GM12878 (cell line): ENCODE data around the gene NAV2. TPM values are rescaled to one million over a fixed set of nuclear protein-coding genes. Genes with fewer than 3 reads are reported as not detected.

ENCODE experiments used
- ATAC-seq: fragments of 200-7000 bp; cut with Tn5 transposase; 3 replicates; pipeline ENCODE4 v1.9.1; 2020; ENCODE audit warnings: mild to moderate bottlenecking, moderate library complexity
- BruUV-seq: library from RNA; stranded (reverse); fragments of 400-500 nt; replicated peaks from 2 replicates; lab custom pipeline; 2021; lab: Mats Ljungman, UMichigan
- CTCF ChIA-PET: fragments of 300-600 bp; sonication (Branson Sonifier 250); formaldehyde crosslinking; extraction: SDS; loops from one replicate; lab custom pipeline; 2021; ENCODE audit warnings: inconsistent platforms; lab: Yijun Ruan, JAX
- POLR2A ChIA-PET: fragments of 350-600 bp; formaldehyde crosslinking; extraction: SDS; loops from one replicate; lab custom pipeline; 2021; ENCODE audit warnings: inconsistent platforms; lab: Charles Lee
- RAD21 ChIA-PET: fragments of 300-600 bp; sonication (Branson Sonifier 250); formaldehyde crosslinking; loops from one replicate; lab custom pipeline; 2023; ENCODE audit warnings: antibody characterized with exemption; ENCODE audit not compliant: unreplicated experiment; lab: Charles Lee
- SMC1A ChIA-PET: fragments of 300-600 bp; sonication (Branson Sonifier 250); formaldehyde crosslinking; loops from one replicate; lab custom pipeline; 2023; ENCODE audit not compliant: unreplicated experiment, uncharacterized antibody; lab: Charles Lee
- DNase-seq: peaks from one replicate; pipeline ENCODE4 v3.0.0-alpha.2; 2011; ENCODE audit warnings: low read depth, low spot score
- FAIRE-seq: peaks from 3 replicates; lab custom pipeline; 2011; peaks lifted over from hg19 to GRCh38; lab: Jason Lieb, UNC
- H2AFZ ChIP-seq: 2 replicates; pipeline ENCODE4 v1.6.0; 2011; ENCODE audit warnings: low read depth, low read length, control low read depth; ENCODE audit not compliant: control insufficient read depth
- H3K27ac ChIP-seq: 2 replicates; pipeline ENCODE4 v1.5.1; 2011; ENCODE audit warnings: control low read depth; ENCODE audit not compliant: control insufficient read depth, insufficient read depth
- H3K27me3 ChIP-seq, 2 experiments: replicated peaks in 1 of 2; 2 replicates each; pipeline versions ENCODE4 v1.6.0 to v1.6.1; 2011; ENCODE audit warnings: low read length in 1 of 2; ENCODE audit not compliant: control insufficient read depth in 2 of 2, insufficient read depth in 2 of 2
- H3K36me3 ChIP-seq, 2 experiments: 2 replicates each; pipeline ENCODE4 v1.5.1; 2011; ENCODE audit warnings: low read length in 1 of 2; ENCODE audit not compliant: control insufficient read depth in 2 of 2, insufficient read depth in 2 of 2
- H3K4me1 ChIP-seq: 2 replicates; pipeline ENCODE4 v1.6.1; 2011; ENCODE audit warnings: mild to moderate bottlenecking, low read length, moderate library complexity, mixed read lengths; ENCODE audit not compliant: control insufficient read depth, insufficient read depth
- H3K4me2 ChIP-seq: 2 replicates; pipeline ENCODE4 v1.6.0; 2011; ENCODE audit warnings: control low read depth; ENCODE audit not compliant: control insufficient read depth, insufficient read depth
- H3K4me3 ChIP-seq: fragments of 200-600 bp; sonication (generic); 2 replicates; pipeline ENCODE4 v1.5.1; 2016
- H3K79me2 ChIP-seq: 2 replicates; pipeline ENCODE4 v1.6.0; 2011; ENCODE audit warnings: low read length; ENCODE audit not compliant: control insufficient read depth, insufficient read depth
- H3K9ac ChIP-seq: 2 replicates; pipeline ENCODE4 v1.8.0; 2011; ENCODE audit warnings: low read length, control low read depth, mixed read lengths; ENCODE audit not compliant: control insufficient read depth, insufficient read depth
- H3K9me3 ChIP-seq: replicated peaks from 3 replicates; pipeline ENCODE4 v1.5.1; 2011; ENCODE audit warnings: mild to moderate bottlenecking, low read length; ENCODE audit not compliant: control insufficient read depth, insufficient read depth
- H4K20me1 ChIP-seq: 2 replicates; pipeline ENCODE4 v1.6.0; 2011; ENCODE audit not compliant: control insufficient read depth, insufficient read depth
- CEBPB ChIP-seq, 2 experiments: fragments of 150-350 bp in 1 of 2; IDR thresholded peaks; 2 replicates each; pipeline ENCODE4 v1.6.1; 2012 to 2014; ENCODE audit warnings: low read depth in 2 of 2, low read length in 2 of 2, borderline replicate concordance in 1 of 2, inconsistent platforms in 1 of 2
- SMARCA5 ChIP-seq: fragments of 450-650 bp; IDR thresholded peaks from 2 replicates; pipeline ENCODE4 v1.6.1; 2017; ENCODE audit warnings: mild to moderate bottlenecking
- WGBS: methylation state at CpG from one replicate; pipeline ENCODE4 v1.1.6; 2016; ENCODE audit warnings: low lambda C conversion rate; ENCODE audit not compliant: insufficient replicate concordance, insufficient coverage; ENCODE audit errors: missing lambda C conversion rate; 5-methylcytosine and 5-hydroxymethylcytosine counted together
- in situ Hi-C: fragments of 300-500 bp; cut with MboI; formaldehyde crosslinking; loops from 9 replicates; pipeline ENCODE4 v1.14.3; 2018; ENCODE audit warnings: mixed read lengths
- intact Hi-C: fragments of 100-400 bp; cut with micrococcal nuclease; formaldehyde crosslinking; loops from one replicate; pipeline ENCODE4 v1.14.2; 2022; ENCODE audit not compliant: unreplicated experiment
- polyA plus RNA-seq, 11 experiments: library from polyadenylated mRNA; depleted of rRNA in 4 of 11; unstranded in 6 of 11; stranded (reverse) in 5 of 11; fragments of >200 nt; fragmentation: Nextera tagmentation in 4 of 11; fragmentation: Illumina TruSeq in 1 of 11; extraction: Ambion mirVana in 4 of 11; extraction: Trizol in 1 of 11; gene quantifications; 1 replicate in 1 of 11; 2 replicates in 10 of 11; pipeline versions ENCODE4 v1.2.1 to v1.2.3, GENCODE V29; 2011 to 2016; ENCODE audit warnings: inconsistent platforms in 2 of 11, missing spikeins in 2 of 11, low read depth in 1 of 11
- total RNA-seq, 4 experiments: library from RNA; depleted of rRNA in 3 of 4; stranded (reverse); fragments of >200 nt in 3 of 4; fragmentation: Illumina TruSeq in 1 of 4; extraction: Trizol in 1 of 4; gene quantifications; 2 replicates each; pipeline versions ENCODE4 v1.2.1 to v1.2.3, GENCODE V29; 2013 to 2021
- TF ChIP-seq, protein P1 (sequence below): fragments of 150-350 bp; IDR thresholded peaks from 2 replicates; pipeline ENCODE4 v1.6.1; 2016; ENCODE audit warnings: low read depth, low read length
- TF ChIP-seq, protein P2 (sequence below): fragments of 450-650 bp; IDR thresholded peaks from 2 replicates; pipeline ENCODE4 v1.6.1; 2017; ENCODE audit warnings: antibody characterized with exemption, mild to moderate bottlenecking, moderate library complexity

The NAV2 gene
- total and polyA plus RNA-seq, 10 of the 15 experiments (the other 5 are each of a cell fraction or from before 2014, with no cell fraction given), result 0.35 to 6.1 (median 1.1) TPM

DNA sequence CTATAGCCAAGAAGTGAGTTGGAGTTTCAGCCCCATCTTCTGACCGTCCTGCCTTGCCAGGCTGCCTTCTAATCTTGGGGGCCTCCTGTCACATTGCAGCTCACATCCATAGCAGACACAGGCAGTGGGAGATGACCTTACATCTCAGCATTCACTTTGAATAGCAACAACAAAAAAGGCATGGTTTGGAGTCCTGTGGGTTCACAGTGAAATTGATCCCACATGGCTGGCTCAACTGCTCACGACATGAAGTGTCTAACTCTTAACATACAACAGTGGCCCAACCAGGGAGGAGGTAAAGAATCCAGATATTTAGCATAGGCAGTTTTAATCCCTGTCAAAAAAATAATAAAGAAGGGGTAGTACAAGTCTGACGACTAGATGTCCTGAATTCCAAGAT, 409.5 kb downstream of the NAV2 start:
- FAIRE-seq (no peak), DNase-seq (no peak), ATAC-seq (no peak)
- no peak overlapping the region for H3K27ac ChIP-seq
- intact Hi-C loops, result loop anchor here (10.0 kb wide), 1 partner anchor 323 kb away; no protein-coding TSS in a partner anchor
- no TSS peak for BruUV-seq
- no peaks in the 10 kb centered on the region for H3K4me1 ChIP-seq
- in situ Hi-C loops, result no loop called here
- no peaks in the 10 kb centered on the region for H3K9me3 ChIP-seq
- H3K4me3 ChIP-seq, result no peak overlapping the region
- no peaks in the 10 kb centered on the region for H3K79me2 ChIP-seq
- ChIA-PET RAD21 (no interaction called here), POLR2A (interaction anchor here (0.7 kb wide), 3 partner anchors 206 to 1747 kb away, joined by 3 to 4 read pairs (median 4); no protein-coding TSS in a partner anchor)
- no peak overlapping the region for H3K4me2 ChIP-seq
- H3K9ac ChIP-seq, result no peak overlapping the region
- H2AFZ ChIP-seq, result no peak overlapping the region
- no peaks in the 10 kb centered on the region for H3K27me3 ChIP-seq
- H3K36me3 ChIP-seq, result no peaks in the 10 kb centered on the region
- WGBS, result 16% methylated on average over 3 of the region's 3 CpGs
- TF ChIP-seq SMARCA5, result no peak
- no peak for TF ChIP-seq CEBPB (IDR thresholded peaks at IDR 0.05; ENCODE audit: borderline replicate concordance in 1 of 2, low read depth in 2 of 2, low read length in 2 of 2)
- TF ChIP-seq, protein P1, sequence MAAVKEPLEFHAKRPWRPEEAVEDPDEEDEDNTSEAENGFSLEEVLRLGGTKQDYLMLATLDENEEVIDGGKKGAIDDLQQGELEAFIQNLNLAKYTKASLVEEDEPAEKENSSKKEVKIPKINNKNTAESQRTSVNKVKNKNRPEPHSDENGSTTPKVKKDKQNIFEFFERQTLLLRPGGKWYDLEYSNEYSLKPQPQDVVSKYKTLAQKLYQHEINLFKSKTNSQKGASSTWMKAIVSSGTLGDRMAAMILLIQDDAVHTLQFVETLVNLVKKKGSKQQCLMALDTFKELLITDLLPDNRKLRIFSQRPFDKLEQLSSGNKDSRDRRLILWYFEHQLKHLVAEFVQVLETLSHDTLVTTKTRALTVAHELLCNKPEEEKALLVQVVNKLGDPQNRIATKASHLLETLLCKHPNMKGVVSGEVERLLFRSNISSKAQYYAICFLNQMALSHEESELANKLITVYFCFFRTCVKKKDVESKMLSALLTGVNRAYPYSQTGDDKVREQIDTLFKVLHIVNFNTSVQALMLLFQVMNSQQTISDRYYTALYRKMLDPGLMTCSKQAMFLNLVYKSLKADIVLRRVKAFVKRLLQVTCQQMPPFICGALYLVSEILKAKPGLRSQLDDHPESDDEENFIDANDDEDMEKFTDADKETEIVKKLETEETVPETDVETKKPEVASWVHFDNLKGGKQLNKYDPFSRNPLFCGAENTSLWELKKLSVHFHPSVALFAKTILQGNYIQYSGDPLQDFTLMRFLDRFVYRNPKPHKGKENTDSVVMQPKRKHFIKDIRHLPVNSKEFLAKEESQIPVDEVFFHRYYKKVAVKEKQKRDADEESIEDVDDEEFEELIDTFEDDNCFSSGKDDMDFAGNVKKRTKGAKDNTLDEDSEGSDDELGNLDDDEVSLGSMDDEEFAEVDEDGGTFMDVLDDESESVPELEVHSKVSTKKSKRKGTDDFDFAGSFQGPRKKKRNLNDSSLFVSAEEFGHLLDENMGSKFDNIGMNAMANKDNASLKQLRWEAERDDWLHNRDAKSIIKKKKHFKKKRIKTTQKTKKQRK, result no peak
- TF ChIP-seq, protein P2, sequence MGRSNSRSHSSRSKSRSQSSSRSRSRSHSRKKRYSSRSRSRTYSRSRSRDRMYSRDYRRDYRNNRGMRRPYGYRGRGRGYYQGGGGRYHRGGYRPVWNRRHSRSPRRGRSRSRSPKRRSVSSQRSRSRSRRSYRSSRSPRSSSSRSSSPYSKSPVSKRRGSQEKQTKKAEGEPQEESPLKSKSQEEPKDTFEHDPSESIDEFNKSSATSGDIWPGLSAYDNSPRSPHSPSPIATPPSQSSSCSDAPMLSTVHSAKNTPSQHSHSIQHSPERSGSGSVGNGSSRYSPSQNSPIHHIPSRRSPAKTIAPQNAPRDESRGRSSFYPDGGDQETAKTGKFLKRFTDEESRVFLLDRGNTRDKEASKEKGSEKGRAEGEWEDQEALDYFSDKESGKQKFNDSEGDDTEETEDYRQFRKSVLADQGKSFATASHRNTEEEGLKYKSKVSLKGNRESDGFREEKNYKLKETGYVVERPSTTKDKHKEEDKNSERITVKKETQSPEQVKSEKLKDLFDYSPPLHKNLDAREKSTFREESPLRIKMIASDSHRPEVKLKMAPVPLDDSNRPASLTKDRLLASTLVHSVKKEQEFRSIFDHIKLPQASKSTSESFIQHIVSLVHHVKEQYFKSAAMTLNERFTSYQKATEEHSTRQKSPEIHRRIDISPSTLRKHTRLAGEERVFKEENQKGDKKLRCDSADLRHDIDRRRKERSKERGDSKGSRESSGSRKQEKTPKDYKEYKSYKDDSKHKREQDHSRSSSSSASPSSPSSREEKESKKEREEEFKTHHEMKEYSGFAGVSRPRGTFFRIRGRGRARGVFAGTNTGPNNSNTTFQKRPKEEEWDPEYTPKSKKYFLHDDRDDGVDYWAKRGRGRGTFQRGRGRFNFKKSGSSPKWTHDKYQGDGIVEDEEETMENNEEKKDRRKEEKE, result no peak
- TF ChIP-seq, all 136 proteins: peak for 0
- no peaks in the 10 kb centered on the region for H4K20me1 ChIP-seq
- ChIA-PET SMC1A (no interaction called here), CTCF (interaction anchor here (1.2 kb wide), 1 partner anchor 11 kb away, joined by 5 read pairs; no protein-coding TSS in a partner anchor)
